K562 (cell line): ENCODE data around the gene SMAD3. TPM values are rescaled to one million over a fixed set of nuclear protein-coding genes. Genes with fewer than 3 reads are reported as not detected.

Experiments
- ATAC-seq: fragments of 200-7000 bp; cut with Tn5 transposase; 3 replicates; pipeline ENCODE4 v1.9.1; 2020; ENCODE audit warnings: moderate library complexity
- BruUV-seq: library from RNA; stranded (reverse); fragments of 400-500 nt; replicated peaks from 2 replicates; lab custom pipeline; 2021; lab: Mats Ljungman, UMichigan
- CTCF ChIA-PET: fragments of 300-600 bp; formaldehyde crosslinking; extraction: SDS; loops from one replicate; lab custom pipeline; 2021; ENCODE audit warnings: low intra/inter-chr PET ratio; lab: Yijun Ruan, JAX
- POLR2A ChIA-PET: fragments of 300-600, 350-650 bp; sonication (Branson Sonifier 250); formaldehyde crosslinking; extraction: SDS; loops from one replicate; lab custom pipeline; 2021; ENCODE audit warnings: antibody characterized with exemption, inconsistent platforms; lab: Yijun Ruan, JAX
- DNase-seq, 4 experiments: peaks; one replicate each; pipeline versions ENCODE4 v3.0.0 to v3.0.0-alpha.2; 2011 to 2018; ENCODE audit warnings: low spot score in 3 of 4, mixed read lengths in 3 of 4; ENCODE audit errors: extremely low read depth in 1 of 4
- FAIRE-seq: peaks from 2 replicates; lab custom pipeline; 2011; peaks lifted over from hg19 to GRCh38; lab: Jason Lieb, UNC
- H2AFZ ChIP-seq: 2 replicates; pipeline ENCODE4 v1.6.0; 2011; ENCODE audit warnings: low read depth, low read length, control low read depth, inconsistent platforms
- H3K27ac ChIP-seq: fragments of 200-600 bp; 3 replicates; pipeline ENCODE4 v1.8.0; 2011; ENCODE audit warnings: low read depth, mild to moderate bottlenecking, control low read depth, inconsistent platforms, low read length, moderate library complexity, mixed read lengths; ENCODE audit errors: extremely low read depth
- H3K27me3 ChIP-seq, 2 experiments: fragments of 300-600 bp in 1 of 2; 2 replicates in 1 of 2; 3 replicates in 1 of 2; pipeline versions ENCODE4 v1.6.0 to v1.8.0; 2011; ENCODE audit warnings: inconsistent platforms in 2 of 2, low read length in 2 of 2, mild to moderate bottlenecking in 1 of 2, mixed read lengths in 1 of 2, moderate library complexity in 1 of 2; ENCODE audit not compliant: control insufficient read depth in 2 of 2, insufficient read depth in 2 of 2
- H3K36me3 ChIP-seq: fragments of 300-600 bp; 3 replicates; pipeline ENCODE4 v1.8.0; 2011; ENCODE audit warnings: mild to moderate bottlenecking, low read length, inconsistent platforms; ENCODE audit not compliant: control insufficient read depth, insufficient read depth
- H3K4me1 ChIP-seq, 2 experiments: fragments of 200-600 bp in 1 of 2; replicated peaks in 1 of 2; 2 replicates in 1 of 2; 3 replicates in 1 of 2; pipeline versions ENCODE4 v1.5.1 to v1.8.0; 2011; ENCODE audit warnings: inconsistent platforms in 2 of 2, low read length in 2 of 2, mild to moderate bottlenecking in 1 of 2, mixed read lengths in 1 of 2, moderate library complexity in 1 of 2; ENCODE audit not compliant: control insufficient read depth in 2 of 2, insufficient read depth in 2 of 2
- H3K4me2 ChIP-seq: 2 replicates; pipeline ENCODE4 v1.6.1; 2011; ENCODE audit warnings: low read length, control low read depth, inconsistent platforms, mixed read lengths; ENCODE audit not compliant: insufficient read depth
- H3K4me3 ChIP-seq: fragments of 200-600 bp; sonication (generic), shearing (Covaris generic); 2 replicates; pipeline ENCODE4 v1.5.1; 2016; ENCODE audit warnings: control low read depth, inconsistent platforms
- H3K79me2 ChIP-seq: fragments of 200-600 bp; 3 replicates; pipeline ENCODE4 v1.8.0; 2011; ENCODE audit warnings: low read length, inconsistent platforms; ENCODE audit not compliant: control insufficient read depth, insufficient read depth
- H3K9ac ChIP-seq, 2 experiments: 2 replicates each; pipeline versions ENCODE4 v1.6.0 to v1.6.1; 2011; ENCODE audit warnings: low read depth in 2 of 2, low read length in 2 of 2, control low read depth in 1 of 2, inconsistent platforms in 1 of 2, mild to moderate bottlenecking in 1 of 2, mixed read lengths in 1 of 2; ENCODE audit not compliant: insufficient read depth in 1 of 2
- H3K9me1 ChIP-seq: one replicate; pipeline ENCODE4 v1.6.0; 2011; ENCODE audit warnings: inconsistent platforms, mild to moderate bottlenecking, low read length, moderate library complexity; ENCODE audit not compliant: control insufficient read depth, insufficient read depth
- H3K9me3 ChIP-seq: replicated peaks from 2 replicates; pipeline ENCODE4 v1.5.1; 2011; ENCODE audit warnings: low read depth, low read length, inconsistent platforms; ENCODE audit not compliant: control insufficient read depth, insufficient read depth
- H4K20me1 ChIP-seq: replicated peaks from 2 replicates; pipeline ENCODE4 v1.6.1; 2011; ENCODE audit warnings: low read length, inconsistent platforms, mixed read lengths; ENCODE audit not compliant: control insufficient read depth, insufficient read depth
- JUNB ChIP-seq: fragments of 450-650 bp; formaldehyde crosslinking; conservative IDR thresholded peaks from 2 replicates; pipeline ENCODE4 v1.4.0; 2020; ENCODE audit warnings: mild to moderate bottlenecking
- MAFG ChIP-seq: fragments of 450-650 bp; conservative IDR thresholded peaks from 2 replicates; pipeline ENCODE4 v1.6.1; 2016; ENCODE audit warnings: missing genetic modification characterization, missing compliant biosample characterization
- POLR3A ChIP-seq: IDR thresholded peaks from 2 replicates; pipeline ENCODE4 v1.6.1; 2011; ENCODE audit warnings: borderline replicate concordance, mild to moderate bottlenecking, moderate library complexity; ENCODE audit not compliant: insufficient read length, insufficient read depth; ENCODE audit errors: extremely low read depth
- TCF3 ChIP-seq: sonication (generic); formaldehyde crosslinking; IDR thresholded peaks from 2 replicates; pipeline ENCODE4 v1.4.0; 2020; ENCODE audit warnings: mild to moderate bottlenecking, missing genetic modification reagents
- TOE1 ChIP-seq, 2 experiments: fragments of 450-650 bp in 1 of 2; sonication (generic) in 1 of 2; formaldehyde crosslinking in 1 of 2; IDR thresholded peaks; 2 replicates each; pipeline versions ENCODE4 v1.7.1 to v1.8.0; 2016 to 2022; ENCODE audit warnings: borderline replicate concordance in 2 of 2, mild to moderate bottlenecking in 2 of 2, antibody characterized with exemption in 1 of 2, inconsistent platforms in 1 of 2, low read depth in 1 of 2, missing genetic modification reagents in 1 of 2, moderate library complexity in 1 of 2
- ZBTB2 ChIP-seq: fragments of 450-650 bp; IDR thresholded peaks from 2 replicates; pipeline ENCODE4 v1.6.1; 2016; ENCODE audit warnings: antibody characterized with exemption
- ZNF3 ChIP-seq: fragments of 250-450 bp; sonication (Bioruptor Pico); IDR thresholded peaks from 2 replicates; pipeline ENCODE4 v1.5.0; 2021; ENCODE audit warnings: mild to moderate bottlenecking, moderate library complexity
- WGBS: fragments of 100-300 bp; shearing (Covaris generic); methylation state at CpG from one replicate; pipeline ENCODE4 v1.1.6; 2016; ENCODE audit warnings: low coverage, mixed read lengths; ENCODE audit not compliant: insufficient coverage; ENCODE audit errors: missing lambda C conversion rate; 5-methylcytosine and 5-hydroxymethylcytosine counted together
- in situ Hi-C: fragments of 300-500 bp; cut with MboI; formaldehyde crosslinking; loops from 4 replicates; pipeline ENCODE4 v1.15.0; 2018; ENCODE audit warnings: inconsistent platforms, mixed read lengths
- intact Hi-C: fragments of 100-400 bp; cut with micrococcal nuclease; formaldehyde crosslinking; loops from 2 replicates; pipeline ENCODE4 v1.14.2; 2022
- polyA plus RNA-seq, 8 experiments: library from polyadenylated mRNA; depleted of rRNA in 4 of 8; stranded (reverse) in 5 of 8; unstranded in 3 of 8; fragments of >200 nt; fragmentation: Nextera tagmentation in 2 of 8; fragmentation: Illumina TruSeq in 1 of 8; extraction: Ambion mirVana in 2 of 8; extraction: Trizol in 1 of 8; gene quantifications; 2 replicates each; pipeline versions ENCODE4 v1.2.1 to v1.2.3, GENCODE V29; 2011 to 2014; ENCODE audit warnings: inconsistent platforms in 1 of 8, missing spikeins in 1 of 8
- total RNA-seq, 7 experiments: library from RNA; depleted of rRNA in 6 of 7; stranded (reverse); fragments of >200 nt in 6 of 7; fragmentation: Illumina TruSeq in 2 of 7; extraction: Trizol in 2 of 7; gene quantifications; 2 replicates each; pipeline versions ENCODE4 v1.2.1 to v1.2.3, GENCODE V29; 2011 to 2021; ENCODE audit warnings: low replicate concordance in 1 of 7

Gene SMAD3
- total and polyA plus RNA-seq, 9 of the 15 experiments (the other 6 are each of a cell fraction or from before 2014, with no cell fraction given): 4.3 to 39.2 (median 11.1) TPM

DNA sequence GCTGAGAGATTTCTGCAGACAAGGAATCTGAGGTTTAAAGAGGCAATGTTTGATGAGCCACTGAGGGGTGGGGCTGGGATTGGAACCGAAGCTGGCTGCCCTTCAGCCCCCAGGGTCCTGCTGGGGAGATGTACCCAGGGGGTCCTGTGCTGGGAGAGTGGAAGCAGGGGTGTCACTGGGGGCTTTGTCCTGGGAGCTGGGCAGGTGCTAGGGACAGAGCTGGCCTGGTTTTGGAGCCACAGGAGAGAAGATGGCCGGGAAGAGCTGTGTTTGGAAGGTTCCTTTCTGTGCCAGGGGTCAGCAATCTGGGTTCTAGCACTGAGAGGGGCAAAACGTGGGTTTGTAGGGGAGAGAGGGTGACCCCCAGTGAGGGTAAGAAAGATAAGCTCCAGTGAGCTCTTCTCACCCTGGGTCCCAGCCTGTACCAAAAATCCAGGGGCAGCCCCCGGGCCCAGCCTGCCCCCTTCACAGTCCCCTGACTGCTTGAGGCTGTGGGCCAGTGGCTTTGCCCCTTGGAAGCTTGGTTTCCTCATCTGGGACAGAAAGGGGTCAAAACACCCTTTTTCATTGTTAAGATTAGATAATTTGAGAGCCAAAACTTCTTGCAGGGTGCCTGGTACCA is 69.6 kb downstream of the SMAD3 start (continued):
- TF ChIP-seq POLR3A: no peak
- no peak for TF ChIP-seq JUNB (CRISPR knock-in tag)
- TF ChIP-seq ZBTB2: no peak
- TF ChIP-seq TCF3 (CRISPR knock-in tag): no peak
- no peak for TF ChIP-seq ZNF3 (CRISPR knock-in tag)
- TF ChIP-seq TOE1 (IDR thresholded peaks at IDR 0.05; ENCODE audit: borderline replicate concordance): no peak
- no peak for TF ChIP-seq TOE1 (CRISPR knock-in tag; IDR thresholded peaks at IDR 0.05; ENCODE audit: borderline replicate concordance, low read depth)

- WGBS: 56% methylated on average over 4 of the region's 4 CpGs
- in situ Hi-C loops (no loop called here), intact Hi-C loops (no loop called here)
- POLR2A ChIA-PET: no interaction called here
- H3K9me3 ChIP-seq: no peaks in the 10 kb centered on the region
- no peak overlapping the region for H2AFZ ChIP-seq
- H3K9me1 ChIP-seq: no peaks in the 10 kb centered on the region
- CTCF ChIA-PET: no interaction called here
- no peak for TF ChIP-seq MAFG
- H3K36me3 ChIP-seq: no peaks in the 10 kb centered on the region
- FAIRE-seq (no peak), ATAC-seq (no peak), DNase-seq (no peak)
- H3K27me3 ChIP-seq: no peaks in the 10 kb centered on the region; a peak in 1 of 5 replicates
- peaks cover 11 to 40% of the 10 kb centered on the region in 2 experiments for H3K4me1 ChIP-seq
- H3K4me2 ChIP-seq: no peak overlapping the region
- no peak overlapping the region for H3K9ac ChIP-seq
- no peak overlapping the region for H3K27ac ChIP-seq
- no TSS peak for BruUV-seq
- H4K20me1 ChIP-seq: peaks cover 5% of the 10 kb centered on the region
- peaks cover 27% of the 10 kb centered on the region; the same call in 2 of the 3 replicates for H3K79me2 ChIP-seq
- H3K4me3 ChIP-seq: no peak overlapping the region
These were observed 70.1 kb downstream of the SMAD3 start for GRCh38 chr15:67135494-67135893.
